ENCODE results near the gene TUBA4A. TPM values are rescaled to one million over a fixed set of nuclear protein-coding genes. Genes with fewer than 3 reads are reported as not detected.

Gene TUBA4A
- total RNA-seq, 4 donors from 2014 or later: 8.0 to 24.6 (median 9.4) TPM

- 7 to 8% methylated on average over 33 to 41 of the region's 67 CpGs for WGBS, 2 donors
- Histone ChIP-seq H3K4me1 (peaks cover 0 to 38% (median 10%) of the 10 kb centered on the region in 4 donors), H3K27ac (peak overlapping the region; percentile 86 to 100 (median 90)), H3K4me3 (peak overlapping the region; percentile 41 to 70 (median 52)), H3K36me3 (no peaks in the 10 kb centered on the region), H3K9me3 (no peaks in the 10 kb centered on the region), H3K27me3 (peaks cover 0 to 4% of the 10 kb centered on the region in 2 donors)
- peak in 1 of 2 donors; percentile 76 for TF ChIP-seq EP300 (IDR thresholded peaks at IDR 0.05)
- peak; percentile 11 to 82 for TF ChIP-seq POLR2A (IDR thresholded peaks at IDR 0.05)
- TF ChIP-seq, protein P1, sequence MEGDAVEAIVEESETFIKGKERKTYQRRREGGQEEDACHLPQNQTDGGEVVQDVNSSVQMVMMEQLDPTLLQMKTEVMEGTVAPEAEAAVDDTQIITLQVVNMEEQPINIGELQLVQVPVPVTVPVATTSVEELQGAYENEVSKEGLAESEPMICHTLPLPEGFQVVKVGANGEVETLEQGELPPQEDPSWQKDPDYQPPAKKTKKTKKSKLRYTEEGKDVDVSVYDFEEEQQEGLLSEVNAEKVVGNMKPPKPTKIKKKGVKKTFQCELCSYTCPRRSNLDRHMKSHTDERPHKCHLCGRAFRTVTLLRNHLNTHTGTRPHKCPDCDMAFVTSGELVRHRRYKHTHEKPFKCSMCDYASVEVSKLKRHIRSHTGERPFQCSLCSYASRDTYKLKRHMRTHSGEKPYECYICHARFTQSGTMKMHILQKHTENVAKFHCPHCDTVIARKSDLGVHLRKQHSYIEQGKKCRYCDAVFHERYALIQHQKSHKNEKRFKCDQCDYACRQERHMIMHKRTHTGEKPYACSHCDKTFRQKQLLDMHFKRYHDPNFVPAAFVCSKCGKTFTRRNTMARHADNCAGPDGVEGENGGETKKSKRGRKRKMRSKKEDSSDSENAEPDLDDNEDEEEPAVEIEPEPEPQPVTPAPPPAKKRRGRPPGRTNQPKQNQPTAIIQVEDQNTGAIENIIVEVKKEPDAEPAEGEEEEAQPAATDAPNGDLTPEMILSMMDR (IDR thresholded peaks at IDR 0.05): peak; percentile 99 to 100 (median 100)
- peak; percentile 75 to 80 for DNase-seq (ENCODE audit: low spot score in 2 of 2)
These were observed 40.9 kb upstream of the TUBA4A start for GRCh38 chr2:219294356-219295351.

- H3K27me3 ChIP-seq: no peaks in the 10 kb centered on the region
- 76 to 79% methylated on average over 5 of the region's 5 CpGs for WGBS, 2 donors
- peak overlapping the region in 1 of 4 donors; percentile 41 for H3K4me3 ChIP-seq
- peak overlapping the region; percentile 86 to 100 (median 90) for H3K27ac ChIP-seq
- H3K9me3 ChIP-seq: no peaks in the 10 kb centered on the region
- no peaks in the 10 kb centered on the region for H3K36me3 ChIP-seq
- no peak for DNase-seq (ENCODE audit: low spot score in 2 of 2)
- TF ChIP-seq, protein P1 (IDR thresholded peaks at IDR 0.05): no peak
- TF ChIP-seq POLR2A (IDR thresholded peaks at IDR 0.05) (no peak), EP300 (IDR thresholded peaks at IDR 0.05) (no peak)
- peaks cover 0 to 43% (median 16%) of the 10 kb centered on the region in 4 donors for H3K4me1 ChIP-seq
These were observed 40.1 kb upstream of the TUBA4A start for GRCh38 chr2:219293736-219294231.

DNA sequence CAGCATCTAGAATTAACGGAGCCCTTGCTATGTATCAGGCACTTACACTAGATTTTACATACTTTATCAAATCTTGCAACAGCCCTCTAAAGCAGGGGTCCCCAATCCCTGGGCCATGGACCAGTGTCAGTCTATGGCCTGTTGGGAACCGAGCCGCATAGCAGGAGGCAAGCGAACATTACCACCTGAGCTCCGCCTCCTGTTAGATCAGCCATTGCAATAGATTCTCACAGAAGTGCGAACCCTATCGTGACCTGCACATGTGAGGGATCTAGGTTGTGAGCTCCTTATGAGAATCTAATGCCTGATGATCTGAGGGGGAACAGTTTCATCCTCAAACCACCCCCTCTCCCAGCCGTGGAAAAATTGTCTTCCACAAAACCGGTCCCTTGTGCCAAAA lies 38.9 kb upstream of the TUBA4A start:
- Histone ChIP-seq H3K4me1 (peaks cover 0 to 52% (median 22%) of the 10 kb centered on the region in 4 donors), H3K36me3 (no peaks in the 10 kb centered on the region), H3K27ac (peak overlapping the region in 2 of 4 donors; percentile 99 to 100), H3K9me3 (no peaks in the 10 kb centered on the region), H3K27me3 (no peaks in the 10 kb centered on the region), H3K4me3 (no peak overlapping the region)
- WGBS, 2 donors: 88 to 93% methylated on average over 9 of the region's 9 CpGs
- DNase-seq (ENCODE audit: low spot score in 2 of 2): no peak
- TF ChIP-seq, protein P1 (IDR thresholded peaks at IDR 0.05): no peak
- TF ChIP-seq POLR2A (IDR thresholded peaks at IDR 0.05) (no peak), EP300 (IDR thresholded peaks at IDR 0.05) (no peak)

DNA sequence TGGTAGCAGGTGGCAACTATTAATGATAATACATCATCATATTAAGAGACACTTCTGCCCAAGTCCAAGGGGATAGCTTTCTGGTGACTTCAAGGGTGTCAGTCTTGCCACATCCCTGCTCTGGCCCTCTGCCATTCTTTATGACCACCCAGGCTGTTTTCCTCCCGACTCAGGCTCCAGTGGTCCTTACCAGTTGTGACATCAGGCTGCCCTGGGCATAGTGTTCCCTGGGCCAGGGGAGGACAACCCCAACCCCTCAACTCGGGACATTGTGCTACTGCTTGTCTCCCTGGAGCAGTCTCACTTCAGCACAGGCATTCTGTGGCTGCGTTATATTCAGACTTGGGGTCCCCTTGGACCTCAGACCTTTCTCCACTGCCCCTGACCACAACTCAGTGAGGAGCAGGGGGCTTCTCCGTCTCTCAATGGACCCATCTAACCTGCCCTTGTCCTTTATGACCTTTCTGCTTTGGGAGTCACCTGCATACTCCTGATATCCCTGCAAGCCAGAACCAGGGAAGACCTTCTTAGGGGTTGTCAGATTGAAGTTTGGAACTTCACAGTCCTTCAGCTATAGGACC lies 38.3 kb upstream of the TUBA4A start:
- Histone ChIP-seq H3K9me3 (no peaks in the 10 kb centered on the region), H3K36me3 (no peaks in the 10 kb centered on the region), H3K27me3 (no peaks in the 10 kb centered on the region), H3K27ac (peak overlapping the region in 3 of 4 donors; percentile 99 to 100 (median 100)), H3K4me1 (peaks cover 0 to 58% (median 28%) of the 10 kb centered on the region in 4 donors), H3K4me3 (no peak overlapping the region)
- 65 to 83% methylated on average over 4 of the region's 4 CpGs for WGBS, 2 donors
- no peak for TF ChIP-seq EP300 (IDR thresholded peaks at IDR 0.05)
- TF ChIP-seq POLR2A (IDR thresholded peaks at IDR 0.05): no peak
- TF ChIP-seq, protein P1 (IDR thresholded peaks at IDR 0.05): no peak
- no peak for DNase-seq (ENCODE audit: low spot score in 2 of 2)

All from tibial nerve (tissue), 4 donors.